HFF-Myc (cell line): ENCODE data around the gene ERO1A.
"Not testable (repeated sequence)": the region's sequence is repeated elsewhere in the genome, so short reads cannot be mapped to it uniquely, and the experiment has no call there.

Source experiments
- DNase-seq: peaks from one replicate; pipeline ENCODE4 v3.0.0-alpha.2; 2011; ENCODE audit warnings: low read depth; ENCODE audit errors: extremely low read depth
- H3K4me3 ChIP-seq: replicated peaks from 2 replicates; pipeline ENCODE4 v1.5.1; 2011; ENCODE audit warnings: low read depth, mild to moderate bottlenecking, control low read depth, low read length
- TF ChIP-seq, protein P1 (sequence below): IDR thresholded peaks from 2 replicates; pipeline ENCODE4 v1.5.1; 2012; ENCODE audit warnings: mild to moderate bottlenecking, low read depth, low read length, control low read depth; ENCODE audit errors: missing control alignments

Gene ERO1A

DNA sequence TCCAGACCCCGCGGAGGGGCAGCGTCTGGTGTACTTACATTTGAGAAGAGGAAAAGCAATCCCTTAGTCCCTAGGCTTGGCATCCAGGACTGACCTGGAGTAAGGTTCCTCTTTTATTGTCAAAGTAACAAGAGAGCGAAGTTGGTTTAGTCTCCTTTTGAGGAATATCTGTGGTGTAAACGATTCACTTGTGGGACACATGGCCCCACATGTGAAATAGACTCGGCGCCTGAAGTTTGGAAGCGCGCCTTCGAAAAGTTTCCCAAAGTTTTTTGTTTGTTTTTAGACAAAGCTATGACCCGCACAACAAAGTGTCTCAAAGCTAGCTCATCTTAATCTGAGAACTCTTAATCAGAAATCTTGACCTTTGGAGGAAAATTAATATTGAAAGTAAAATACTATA is 35.4 kb upstream of the ERO1A start:
- peak overlapping the region; percentile 96 for H3K4me3 ChIP-seq
- DNase-seq, result no peak
- TF ChIP-seq, protein P1, sequence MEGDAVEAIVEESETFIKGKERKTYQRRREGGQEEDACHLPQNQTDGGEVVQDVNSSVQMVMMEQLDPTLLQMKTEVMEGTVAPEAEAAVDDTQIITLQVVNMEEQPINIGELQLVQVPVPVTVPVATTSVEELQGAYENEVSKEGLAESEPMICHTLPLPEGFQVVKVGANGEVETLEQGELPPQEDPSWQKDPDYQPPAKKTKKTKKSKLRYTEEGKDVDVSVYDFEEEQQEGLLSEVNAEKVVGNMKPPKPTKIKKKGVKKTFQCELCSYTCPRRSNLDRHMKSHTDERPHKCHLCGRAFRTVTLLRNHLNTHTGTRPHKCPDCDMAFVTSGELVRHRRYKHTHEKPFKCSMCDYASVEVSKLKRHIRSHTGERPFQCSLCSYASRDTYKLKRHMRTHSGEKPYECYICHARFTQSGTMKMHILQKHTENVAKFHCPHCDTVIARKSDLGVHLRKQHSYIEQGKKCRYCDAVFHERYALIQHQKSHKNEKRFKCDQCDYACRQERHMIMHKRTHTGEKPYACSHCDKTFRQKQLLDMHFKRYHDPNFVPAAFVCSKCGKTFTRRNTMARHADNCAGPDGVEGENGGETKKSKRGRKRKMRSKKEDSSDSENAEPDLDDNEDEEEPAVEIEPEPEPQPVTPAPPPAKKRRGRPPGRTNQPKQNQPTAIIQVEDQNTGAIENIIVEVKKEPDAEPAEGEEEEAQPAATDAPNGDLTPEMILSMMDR, result no peak

DNA sequence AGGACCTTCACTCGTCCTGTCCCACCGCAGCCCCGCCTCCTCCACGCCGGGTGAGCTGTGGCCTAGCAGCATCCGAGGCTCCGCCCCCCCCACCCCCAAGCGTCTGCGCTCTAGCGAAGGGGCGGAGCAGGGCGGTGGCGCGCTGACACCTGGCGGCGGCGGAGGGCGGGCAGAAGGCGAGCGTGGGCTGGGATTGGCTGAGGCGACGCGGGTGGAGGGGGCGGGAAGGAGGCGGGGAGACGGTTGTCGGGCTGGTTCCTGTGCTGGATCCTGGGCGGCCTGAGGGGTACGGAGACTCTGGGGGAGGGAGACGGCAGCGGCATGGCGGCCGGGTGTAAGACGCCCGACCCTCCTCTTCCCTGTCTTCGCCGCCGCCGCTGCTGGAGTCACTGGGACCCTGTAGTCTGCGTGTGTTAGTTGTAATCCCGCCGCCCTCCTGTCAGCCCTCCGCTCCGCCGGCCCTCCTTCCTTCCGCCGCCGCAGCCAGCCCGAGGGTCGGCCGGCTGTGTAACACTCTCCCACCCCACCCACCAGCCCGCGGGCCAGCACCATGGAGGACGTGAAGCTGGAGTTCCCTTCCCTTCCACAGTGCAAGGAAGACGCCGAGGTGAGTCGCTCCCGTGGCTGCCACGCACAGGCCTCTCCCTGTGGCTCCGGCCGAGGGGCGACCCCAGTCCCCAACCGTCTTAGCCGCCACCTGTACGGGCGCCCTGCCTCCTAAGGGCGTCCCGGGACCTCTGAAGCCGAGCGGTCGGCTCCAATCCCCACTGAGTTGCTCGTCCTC is 34.8 kb upstream of the ERO1A start, which contains the start of gene STYX:
TSS of gene STYX (plus strand) at position 242 of the 784 bp plus-strand sequence. CDS start at position 551, 309 bp downstream.
- peak within 1 kb of the TSS; percentile 96 for H3K4me3 ChIP-seq
- TF ChIP-seq, protein P1, result no peak

DNA sequence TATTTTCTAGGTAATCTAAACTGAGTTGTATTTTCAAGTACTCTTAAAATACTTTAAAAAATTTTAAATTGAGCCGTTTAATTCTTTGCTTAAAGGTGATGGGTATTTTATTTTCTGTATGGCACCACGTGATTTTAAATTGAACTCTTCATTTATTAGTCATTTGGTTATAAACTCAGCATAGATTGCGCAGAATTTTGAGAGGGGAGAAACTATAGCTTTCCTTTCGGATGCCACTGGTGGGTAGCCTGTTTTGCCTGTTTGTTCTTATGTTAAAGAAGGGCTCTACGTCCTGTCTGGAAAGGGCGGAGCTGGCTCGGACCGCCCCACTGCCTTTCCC is 34.2 kb upstream of the ERO1A start:
- H3K4me3 ChIP-seq, result no peak overlapping the region; the same call in 1 of the 2 replicates
- DNase-seq, result no peak
- TF ChIP-seq, protein P1, result no peak

More for the DNA sequence above, 34.8 kb upstream of the ERO1A start, which contains the start of gene STYX:
- peak; percentile 92 for DNase-seq

DNA sequence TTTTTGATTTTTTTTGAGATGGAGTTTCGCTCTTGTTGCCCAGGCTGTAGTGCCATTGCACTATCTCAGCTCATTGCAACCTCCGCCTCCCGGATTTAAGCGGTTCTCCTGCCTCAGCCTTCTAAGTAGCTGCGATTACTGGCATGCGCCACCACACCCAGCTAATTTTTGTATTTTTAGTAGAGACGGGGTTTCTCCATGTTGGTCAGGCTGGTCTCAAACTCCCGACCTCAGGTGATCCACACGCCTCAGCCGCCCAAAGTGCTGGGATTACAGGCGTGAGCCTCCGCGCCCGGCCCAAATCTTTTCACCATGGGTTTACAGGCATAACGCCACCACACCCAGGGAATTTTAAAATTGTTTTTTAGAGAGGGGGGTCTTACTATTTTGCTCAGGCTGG is 33.7 kb upstream of the ERO1A start:
- DNase-seq, H3K4me3 ChIP-seq: not testable (repeated sequence)

DNA sequence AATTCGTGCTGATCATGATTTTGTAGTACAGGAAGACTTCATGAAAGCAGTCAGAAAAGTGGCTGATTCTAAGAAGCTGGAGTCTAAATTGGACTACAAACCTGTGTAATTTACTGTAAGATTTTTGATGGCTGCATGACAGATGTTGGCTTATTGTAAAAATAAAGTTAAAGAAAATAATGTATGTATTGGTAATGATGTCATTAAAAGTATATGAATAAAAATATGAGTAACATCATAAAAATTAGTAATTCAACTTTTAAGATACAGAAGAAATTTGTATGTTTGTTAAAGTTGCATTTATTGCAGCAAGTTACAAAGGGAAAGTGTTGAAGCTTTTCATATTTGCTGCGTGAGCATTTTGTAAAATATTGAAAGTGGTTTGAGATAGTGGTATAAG is 32.2 kb upstream of the ERO1A start:
- DNase-seq, H3K4me3 ChIP-seq: not testable (repeated sequence)

DNA sequence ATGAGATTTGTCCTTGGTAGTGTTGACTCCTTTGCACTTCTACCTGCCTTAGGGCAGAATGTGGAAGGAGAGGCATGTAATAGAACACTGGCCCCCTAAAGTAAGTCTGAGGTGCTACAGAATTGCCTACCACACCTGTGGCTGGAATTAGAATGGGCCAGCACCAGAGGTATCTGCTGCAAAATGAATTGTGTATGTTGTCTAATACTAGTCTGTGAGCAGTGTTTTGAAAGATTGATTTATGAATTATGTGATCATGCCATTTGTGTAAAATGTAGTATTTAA is 28.9 kb upstream of the ERO1A start:
- TF ChIP-seq, protein P1, result no peak
- no peak for DNase-seq
- no peak overlapping the region for H3K4me3 ChIP-seq

DNA sequence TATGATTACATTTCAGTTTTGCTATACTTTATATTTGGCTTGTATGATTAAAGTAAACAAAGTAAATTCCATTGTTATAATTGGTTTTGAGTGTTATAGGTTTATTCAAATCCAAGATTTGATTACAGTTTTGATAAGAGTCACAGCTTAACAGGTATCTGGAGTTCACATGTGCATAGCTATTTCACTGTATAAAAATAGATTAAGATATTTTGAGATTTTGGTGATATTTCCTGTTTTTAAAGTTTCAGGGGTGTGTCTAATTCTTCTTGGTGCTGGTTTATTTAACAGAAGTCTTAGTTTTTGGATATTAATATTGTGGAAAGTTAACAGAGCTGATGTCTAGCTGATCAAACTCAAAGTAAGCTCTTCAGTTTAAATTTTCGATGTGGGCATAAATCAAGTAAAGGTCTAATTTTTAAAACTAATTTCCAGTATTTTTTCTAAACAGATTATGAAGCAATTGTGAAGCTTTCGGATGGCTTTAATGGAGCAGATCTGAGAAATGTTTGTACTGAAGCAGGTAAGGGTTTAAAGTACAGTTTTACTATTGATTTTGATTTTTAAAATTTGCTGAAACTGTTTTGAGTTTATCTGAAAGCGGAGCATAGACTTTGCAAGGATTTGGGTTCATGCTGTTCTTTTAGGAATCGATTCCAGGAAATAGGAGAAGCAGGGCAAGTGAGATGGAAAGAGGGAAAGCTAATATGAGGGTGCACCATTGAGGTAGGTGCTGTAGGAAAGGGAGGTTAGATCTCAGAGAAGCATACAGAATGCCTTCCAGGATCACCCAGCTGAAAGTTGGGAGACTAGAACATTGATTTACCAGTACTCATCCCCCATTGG is 28.4 kb upstream of the ERO1A start:
- H3K4me3 ChIP-seq, result no peak overlapping the region
- no peak for DNase-seq
- TF ChIP-seq, protein P1, result no peak

DNA sequence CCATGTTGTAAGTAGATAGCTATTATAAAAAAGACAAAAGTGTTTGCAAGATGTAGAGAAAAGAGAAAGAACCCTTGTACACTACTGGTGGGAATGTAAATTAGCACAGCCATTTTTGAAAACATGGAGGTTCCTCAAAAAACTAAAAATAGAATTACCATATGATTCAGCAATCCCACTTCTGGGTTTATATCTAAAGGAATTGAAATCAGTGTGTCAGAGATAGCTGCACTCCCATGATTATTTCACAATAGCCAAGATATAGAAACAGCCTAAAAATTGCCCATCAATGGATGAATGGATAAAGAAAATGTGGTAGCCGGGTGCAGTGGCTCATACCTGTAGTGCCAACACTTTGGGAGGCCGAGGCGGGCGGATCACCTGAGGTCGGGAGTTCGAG is 20.8 kb upstream of the ERO1A start:
- DNase-seq, result no peak
- TF ChIP-seq, protein P1, result no peak
- no peak overlapping the region for H3K4me3 ChIP-seq
